ENCODE measurements around the gene ENC1. TPM values are rescaled to one million over a fixed set of nuclear protein-coding genes. Genes with fewer than 3 reads are reported as not detected.

The ENC1 gene
- total and polyA plus RNA-seq, 2 of the 4 experiments (the other 2 are of a cell fraction): 25.6 to 70.8 TPM

DNA sequence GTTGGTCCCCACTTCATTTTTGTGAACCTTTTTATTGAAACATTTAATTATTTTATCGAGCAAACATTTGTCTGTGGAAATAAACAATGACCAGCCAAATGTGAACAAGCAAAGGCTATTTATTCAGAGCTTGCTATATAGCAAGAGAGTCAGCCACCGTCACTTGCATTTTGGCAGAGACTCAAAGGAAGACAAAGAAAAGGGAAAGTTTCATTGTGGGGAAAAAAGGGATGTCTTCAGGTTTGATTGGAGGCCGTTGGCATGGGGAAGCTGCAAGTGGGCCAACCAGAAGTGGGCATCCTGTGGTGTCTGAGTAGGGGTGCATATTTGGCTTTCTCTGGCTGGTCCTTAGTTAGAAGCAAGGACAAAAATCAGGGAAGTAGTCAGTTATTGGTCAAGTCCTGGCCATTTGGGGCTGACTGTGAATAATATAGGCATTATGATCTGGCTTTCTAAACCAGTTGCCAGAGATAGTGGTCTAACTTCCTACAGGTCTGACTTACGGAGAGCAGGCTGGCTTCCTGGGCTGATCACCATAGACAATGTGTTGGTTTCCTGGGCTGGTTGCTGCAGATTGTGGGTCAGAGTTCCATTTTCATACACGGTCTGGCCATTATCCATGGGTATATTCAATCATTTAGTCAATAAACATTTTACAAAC is 16.6 kb downstream of the ENC1 start:
- no peak overlapping the region for H3K9ac ChIP-seq (ENCODE audit: low read depth, low read length)
- BruUV-seq (replicated peaks): no TSS peak
- dilution Hi-C loops (cut with HindIII; ENCODE audit: low sequenced_read_pairs, unreplicated experiment): no loop called here

More for the DNA sequence above, 16.6 kb downstream of the ENC1 start:
- intact Hi-C loops (cut with micrococcal nuclease) (no loop called here), in situ Hi-C loops (cut with MboI; ENCODE audit: low sequenced_read_pairs) (no loop called here)
- H2BK5ac ChIP-seq (ENCODE audit: low read depth, low read length, poor library complexity, severe bottlenecking): no peak overlapping the region
- H2BK120ac ChIP-seq (ENCODE audit: low read depth, low read length): no peak overlapping the region
- H4K5ac ChIP-seq (ENCODE audit: low read depth, low read length): no peak overlapping the region
- H3K79me1 ChIP-seq (ENCODE audit: low read depth in 1 of 2, low read length in 2 of 2): peaks cover 8 to 12% of the 10 kb centered on the region in 2 experiments
- no peak overlapping the region for H3K4me2 ChIP-seq (ENCODE audit: low read depth, low read length)
- ChIA-PET CTCF (no interaction called here), POLR2A (ENCODE audit: unreplicated experiment) (no interaction called here)
- peaks cover 3% of the 10 kb centered on the region; the same call in 1 of the 2 replicates for H3K9me1 ChIP-seq (ENCODE audit: insufficient read depth, low read length)
- ATAC-seq (ENCODE audit: low read depth) (no peak), DNase-seq (no peak)
- H2BK15ac ChIP-seq (ENCODE audit: low read depth, low read length): no peak overlapping the region
- TF ChIP-seq MXI1 (IDR thresholded peaks at IDR 0.05; ENCODE audit: borderline replicate concordance, low read depth, low read length) (no peak), MAZ (IDR thresholded peaks at IDR 0.05; ENCODE audit: borderline replicate concordance, low read depth, low read length) (no peak), SMC3 (IDR thresholded peaks at IDR 0.05; ENCODE audit: low read depth, low read length) (no peak), POLR2A (IDR thresholded peaks at IDR 0.05; ENCODE audit: low read depth, low read length) (no peak), MAFK (IDR thresholded peaks at IDR 0.05; ENCODE audit: low read depth, low read length) (no peak), BHLHE40 (IDR thresholded peaks at IDR 0.05; ENCODE audit: low read depth, low read length) (no peak), RFX5 (IDR thresholded peaks at IDR 0.05; ENCODE audit: low read depth, low read length) (no peak), CHD1 (IDR thresholded peaks at IDR 0.05; ENCODE audit: low read depth, low read length) (no peak), RAD21 (IDR thresholded peaks at IDR 0.05; ENCODE audit: low read length) (no peak), ELK1 (IDR thresholded peaks at IDR 0.05; ENCODE audit: borderline replicate concordance, low read depth, low read length) (no peak), FOS (IDR thresholded peaks at IDR 0.05; ENCODE audit: low read depth, low read length) (no peak), NFE2L2 (IDR thresholded peaks at IDR 0.05; ENCODE audit: low read depth, low read length) (no peak), RCOR1 (IDR thresholded peaks at IDR 0.05; ENCODE audit: insufficient replicate concordance, low read length) (no peak), CEBPB (IDR thresholded peaks at IDR 0.05; ENCODE audit: low read depth, low read length) (no peak)
- TF ChIP-seq, protein P1, sequence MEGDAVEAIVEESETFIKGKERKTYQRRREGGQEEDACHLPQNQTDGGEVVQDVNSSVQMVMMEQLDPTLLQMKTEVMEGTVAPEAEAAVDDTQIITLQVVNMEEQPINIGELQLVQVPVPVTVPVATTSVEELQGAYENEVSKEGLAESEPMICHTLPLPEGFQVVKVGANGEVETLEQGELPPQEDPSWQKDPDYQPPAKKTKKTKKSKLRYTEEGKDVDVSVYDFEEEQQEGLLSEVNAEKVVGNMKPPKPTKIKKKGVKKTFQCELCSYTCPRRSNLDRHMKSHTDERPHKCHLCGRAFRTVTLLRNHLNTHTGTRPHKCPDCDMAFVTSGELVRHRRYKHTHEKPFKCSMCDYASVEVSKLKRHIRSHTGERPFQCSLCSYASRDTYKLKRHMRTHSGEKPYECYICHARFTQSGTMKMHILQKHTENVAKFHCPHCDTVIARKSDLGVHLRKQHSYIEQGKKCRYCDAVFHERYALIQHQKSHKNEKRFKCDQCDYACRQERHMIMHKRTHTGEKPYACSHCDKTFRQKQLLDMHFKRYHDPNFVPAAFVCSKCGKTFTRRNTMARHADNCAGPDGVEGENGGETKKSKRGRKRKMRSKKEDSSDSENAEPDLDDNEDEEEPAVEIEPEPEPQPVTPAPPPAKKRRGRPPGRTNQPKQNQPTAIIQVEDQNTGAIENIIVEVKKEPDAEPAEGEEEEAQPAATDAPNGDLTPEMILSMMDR (conservative IDR thresholded peaks at IDR 0.05; ENCODE audit: low read depth, low read length): no peak
- TF ChIP-seq, protein P2, sequence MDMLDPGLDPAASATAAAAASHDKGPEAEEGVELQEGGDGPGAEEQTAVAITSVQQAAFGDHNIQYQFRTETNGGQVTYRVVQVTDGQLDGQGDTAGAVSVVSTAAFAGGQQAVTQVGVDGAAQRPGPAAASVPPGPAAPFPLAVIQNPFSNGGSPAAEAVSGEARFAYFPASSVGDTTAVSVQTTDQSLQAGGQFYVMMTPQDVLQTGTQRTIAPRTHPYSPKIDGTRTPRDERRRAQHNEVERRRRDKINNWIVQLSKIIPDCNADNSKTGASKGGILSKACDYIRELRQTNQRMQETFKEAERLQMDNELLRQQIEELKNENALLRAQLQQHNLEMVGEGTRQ (IDR thresholded peaks at IDR 0.05; ENCODE audit: low read depth, low read length): no peak
- H4K20me1 ChIP-seq (ENCODE audit: insufficient read depth, low read length): no peaks in the 10 kb centered on the region
- no peaks in the 10 kb centered on the region for H3K9me3 ChIP-seq (ENCODE audit: control insufficient read depth, insufficient read depth, low read length)
- no peak overlapping the region for H3K4ac ChIP-seq (ENCODE audit: low read depth, low read length)
- H3K4me1 ChIP-seq (ENCODE audit: control insufficient read depth, insufficient read depth, low read length): no peaks in the 10 kb centered on the region; the same call in 1 of the 2 replicates
- no peak overlapping the region for H3K56ac ChIP-seq (ENCODE audit: extremely low read depth, insufficient read depth, low read length)
- H3K14ac ChIP-seq (replicated peaks; ENCODE audit: low read depth, low read length): no peak overlapping the region
- H2AK9ac ChIP-seq (replicated peaks; ENCODE audit: low read depth, low read length, poor library complexity): no peak overlapping the region
- no peak overlapping the region for H3K18ac ChIP-seq (ENCODE audit: low read depth, low read length)
- peaks cover 5% of the 10 kb centered on the region; the same call in 1 of the 2 replicates for H3K36me3 ChIP-seq (ENCODE audit: control insufficient read depth, insufficient read depth, low read length)
- no peak overlapping the region for H3K27ac ChIP-seq (ENCODE audit: insufficient read depth, low read length)
- H2AK5ac ChIP-seq (ENCODE audit: low read depth, low read length): no peak overlapping the region
- no peak overlapping the region for H2BK20ac ChIP-seq (ENCODE audit: low read depth, low read length)
- no CpG with 5 or more reads among the region's 5 CpGs for WGBS, 2 experiments (ENCODE audit: extremely low coverage in 2 of 2, insufficient read length in 1 of 2)
- H4K8ac ChIP-seq (ENCODE audit: low read depth in 2 of 2, low read length in 2 of 2): no peak overlapping the region
- H2AFZ ChIP-seq (replicated peaks; ENCODE audit: low read length, poor library complexity): no peak overlapping the region
- no peak overlapping the region for H4K91ac ChIP-seq (ENCODE audit: insufficient read depth, low read depth, low read length)
- H3K23ac ChIP-seq (ENCODE audit: low read depth, low read length): no peak overlapping the region
- H3K4me3 ChIP-seq (ENCODE audit: insufficient read depth, low read depth, low read length): no peak overlapping the region
- no peaks in the 10 kb centered on the region for H3K27me3 ChIP-seq (ENCODE audit: control insufficient read depth, insufficient read depth, low read length)

Measured in IMR-90 (cell line).